ENCODE results near the gene CDK13. TPM values are rescaled to one million over a fixed set of nuclear protein-coding genes. Genes with fewer than 3 reads are reported as not detected.
A peak's percentile ranks its signal among the peaks of the same experiment; 100 is the strongest.

The CDK13 gene
- total and polyA plus RNA-seq, 9 of the 15 experiments (the other 6 are each of a cell fraction or from before 2014, with no cell fraction given) = 9.8 to 46.1 (median 32.4) TPM

GRCh38 chr7:39948956-39949928, 814 bp upstream of the CDK13 start (continued):
- 0 out of 2 replicates have a peak, but pooled peaks have one; percentile 49 for TF ChIP-seq ZNF449 (CRISPR knock-in tag; IDR thresholded peaks at IDR 0.05)
- no peak for TF ChIP-seq IFI16 (CRISPR knock-in tag; IDR thresholded peaks at IDR 0.05)
- TF ChIP-seq RBM25 (IDR thresholded peaks at IDR 0.05; ENCODE audit: low read depth, low read length, severe bottlenecking) = no peak
- peak; percentile 18; the same call in 1 of the 2 replicates for TF ChIP-seq CBFA2T3 (IDR thresholded peaks at IDR 0.05)
- no peak; the same call in none of the 2 replicates for TF ChIP-seq C11orf30 (IDR thresholded peaks at IDR 0.05; ENCODE audit: low read depth)
- TF ChIP-seq RHOXF2B (CRISPR knock-in tag; conservative IDR thresholded peaks at IDR 0.05) = 0 out of 2 replicates have a peak, but pooled peaks have one; percentile 83
- TF ChIP-seq E2F5 (CRISPR knock-in tag; IDR thresholded peaks at IDR 0.05) = peak; percentile 62; the same call in 1 of the 2 replicates
- TF ChIP-seq ZFP91 (CRISPR knock-in tag; IDR thresholded peaks at IDR 0.05) = peak; percentile 64; the same call in 1 of the 2 replicates
- no peak for TF ChIP-seq ZNF280A (IDR thresholded peaks at IDR 0.05; ENCODE audit: low read depth, partially characterized antibody)
- 0 out of 2 replicates have a peak, but pooled peaks have one; percentile 56 for TF ChIP-seq HBP1 (CRISPR knock-in tag; IDR thresholded peaks at IDR 0.05)
- peak; percentile 97 for TF ChIP-seq POLR2A (conservative IDR thresholded peaks at IDR 0.05)
- peak; percentile 50; the same call in 1 of the 2 replicates for TF ChIP-seq KLF1 (tag; IDR thresholded peaks at IDR 0.05)
- peak; percentile 72; the same call in 1 of the 2 replicates for TF ChIP-seq KAT7 (CRISPR knock-in tag; IDR thresholded peaks at IDR 0.05; ENCODE audit: borderline replicate concordance)
- TF ChIP-seq VEZF1 (CRISPR knock-in tag; IDR thresholded peaks at IDR 0.05) = peak; percentile 95
- TF ChIP-seq MIER1 (IDR thresholded peaks at IDR 0.05; ENCODE audit: low read depth) = peak; percentile 26; the same call in 1 of the 2 replicates
- peak; percentile 34 for TF ChIP-seq BRD9 (IDR thresholded peaks at IDR 0.05; ENCODE audit: low read depth, partially characterized antibody)
